Mesenchymal stem cell (in vitro differentiated cells and primary cell): ENCODE data around the gene SDK2.

Experiments
- DNase-seq: peaks from one replicate; pipeline ENCODE4 v3.0.0-alpha.2; 2013
- H2AFZ ChIP-seq: one replicate; pipeline ENCODE4 v1.6.1; 2013; ENCODE audit warnings: low read depth, mild to moderate bottlenecking, control low read depth, inconsistent platforms, low read length, moderate library complexity
- H2AK5ac ChIP-seq: 2 replicates; pipeline ENCODE4 v1.6.1; 2013; ENCODE audit warnings: low read length, moderate library complexity, mild to moderate bottlenecking, inconsistent platforms; ENCODE audit not compliant: severe bottlenecking
- H2BK120ac ChIP-seq: one replicate; pipeline ENCODE4 v1.6.1; 2013; ENCODE audit warnings: low read depth, mild to moderate bottlenecking, inconsistent platforms, low read length, moderate library complexity
- H2BK12ac ChIP-seq, 2 experiments: one replicate each; pipeline ENCODE4 v1.6.1; 2013; ENCODE audit warnings: inconsistent platforms in 2 of 2, low read length in 2 of 2, mild to moderate bottlenecking in 2 of 2, moderate library complexity in 2 of 2, control low read depth in 1 of 2
- H2BK15ac ChIP-seq: one replicate; pipeline ENCODE4 v1.6.1; 2013; ENCODE audit warnings: mild to moderate bottlenecking, low read depth, inconsistent platforms; ENCODE audit not compliant: poor library complexity, severe bottlenecking
- H2BK5ac ChIP-seq: 2 replicates; pipeline ENCODE4 v1.6.1; 2013; ENCODE audit warnings: low read depth, mild to moderate bottlenecking, low read length, control low read depth, inconsistent platforms; ENCODE audit not compliant: poor library complexity, severe bottlenecking
- H3K14ac ChIP-seq, 2 experiments: one replicate each; pipeline ENCODE4 v1.6.1; 2013; ENCODE audit warnings: inconsistent platforms in 2 of 2, low read length in 2 of 2, control low read depth in 1 of 2, mild to moderate bottlenecking in 1 of 2, moderate library complexity in 1 of 2
- H3K18ac ChIP-seq, 2 experiments: one replicate each; pipeline ENCODE4 v1.6.1; 2013; ENCODE audit warnings: inconsistent platforms in 2 of 2, low read length in 2 of 2, control low read depth in 1 of 2, low read depth in 1 of 2, mild to moderate bottlenecking in 1 of 2
- H3K23ac ChIP-seq, 2 experiments: one replicate each; pipeline ENCODE4 v1.6.1; 2013; ENCODE audit warnings: inconsistent platforms in 2 of 2, low read length in 2 of 2, mild to moderate bottlenecking in 2 of 2, moderate library complexity in 2 of 2, control low read depth in 1 of 2
- H3K27ac ChIP-seq: 2 replicates; pipeline ENCODE4 v1.5.1; 2013; ENCODE audit warnings: mild to moderate bottlenecking, moderate library complexity, low read length, control low read depth, inconsistent platforms; ENCODE audit not compliant: poor library complexity, severe bottlenecking
- H3K27me3 ChIP-seq, 2 experiments: 2 replicates each; pipeline versions ENCODE4 v1.6.1 to v1.7.0; 2013; ENCODE audit warnings: low read length in 2 of 2, mild to moderate bottlenecking in 2 of 2, moderate library complexity in 2 of 2, control low read depth in 1 of 2, inconsistent platforms in 1 of 2; ENCODE audit not compliant: control insufficient read depth in 1 of 2, insufficient read depth in 1 of 2
- H3K36me3 ChIP-seq, 2 experiments: 2 replicates each; pipeline versions ENCODE4 v1.6.1 to v1.7.0; 2013; ENCODE audit warnings: low read length in 2 of 2, control low read depth in 1 of 2, inconsistent platforms in 1 of 2, low read depth in 1 of 2, mild to moderate bottlenecking in 1 of 2; ENCODE audit not compliant: insufficient read depth in 2 of 2, control insufficient read depth in 1 of 2
- H3K4ac ChIP-seq, 2 experiments: one replicate each; pipeline ENCODE4 v1.6.1; 2013; ENCODE audit warnings: inconsistent platforms in 2 of 2, low read length in 2 of 2, mild to moderate bottlenecking in 2 of 2, moderate library complexity in 2 of 2, control low read depth in 1 of 2, low read depth in 1 of 2
- H3K4me1 ChIP-seq: 2 replicates; pipeline ENCODE4 v1.6.1; 2013; ENCODE audit warnings: low read depth, low read length, control low read depth; ENCODE audit not compliant: control insufficient read depth, insufficient read depth
- H3K4me2 ChIP-seq: 2 replicates; pipeline ENCODE4 v1.6.1; 2013; ENCODE audit warnings: low read length, mild to moderate bottlenecking, inconsistent platforms; ENCODE audit not compliant: poor library complexity, severe bottlenecking
- H3K4me3 ChIP-seq, 2 experiments: 2 replicates each; pipeline versions ENCODE4 v1.5.1 to v1.7.0; 2013; ENCODE audit warnings: low read length in 2 of 2, mild to moderate bottlenecking in 2 of 2, control low read depth in 1 of 2, low read depth in 1 of 2; ENCODE audit not compliant: insufficient read depth in 1 of 2
- H3K79me1 ChIP-seq: replicated peaks from 2 replicates; pipeline ENCODE4 v1.6.1; 2013; ENCODE audit warnings: mild to moderate bottlenecking, control low read depth, low read length, inconsistent platforms; ENCODE audit not compliant: poor library complexity, severe bottlenecking
- H3K9ac ChIP-seq: 2 replicates; pipeline ENCODE4 v1.7.0; 2013; ENCODE audit warnings: mild to moderate bottlenecking, low read length, moderate library complexity
- H3K9me3 ChIP-seq: 2 replicates; pipeline ENCODE4 v1.7.0; 2013; ENCODE audit warnings: mild to moderate bottlenecking, low read length; ENCODE audit not compliant: control insufficient read depth
- H4K8ac ChIP-seq: one replicate; pipeline ENCODE4 v1.6.1; 2013; ENCODE audit warnings: inconsistent platforms, mild to moderate bottlenecking, low read length, moderate library complexity
- H4K91ac ChIP-seq: one replicate; pipeline ENCODE4 v1.6.1; 2013; ENCODE audit warnings: mild to moderate bottlenecking, low read length, inconsistent platforms
- WGBS: methylation state at CpG from one replicate; pipeline ENCODE4 v1.1.7; 2013; ENCODE audit warnings: mixed read lengths; 5-methylcytosine and 5-hydroxymethylcytosine counted together

Gene SDK2

DNA sequence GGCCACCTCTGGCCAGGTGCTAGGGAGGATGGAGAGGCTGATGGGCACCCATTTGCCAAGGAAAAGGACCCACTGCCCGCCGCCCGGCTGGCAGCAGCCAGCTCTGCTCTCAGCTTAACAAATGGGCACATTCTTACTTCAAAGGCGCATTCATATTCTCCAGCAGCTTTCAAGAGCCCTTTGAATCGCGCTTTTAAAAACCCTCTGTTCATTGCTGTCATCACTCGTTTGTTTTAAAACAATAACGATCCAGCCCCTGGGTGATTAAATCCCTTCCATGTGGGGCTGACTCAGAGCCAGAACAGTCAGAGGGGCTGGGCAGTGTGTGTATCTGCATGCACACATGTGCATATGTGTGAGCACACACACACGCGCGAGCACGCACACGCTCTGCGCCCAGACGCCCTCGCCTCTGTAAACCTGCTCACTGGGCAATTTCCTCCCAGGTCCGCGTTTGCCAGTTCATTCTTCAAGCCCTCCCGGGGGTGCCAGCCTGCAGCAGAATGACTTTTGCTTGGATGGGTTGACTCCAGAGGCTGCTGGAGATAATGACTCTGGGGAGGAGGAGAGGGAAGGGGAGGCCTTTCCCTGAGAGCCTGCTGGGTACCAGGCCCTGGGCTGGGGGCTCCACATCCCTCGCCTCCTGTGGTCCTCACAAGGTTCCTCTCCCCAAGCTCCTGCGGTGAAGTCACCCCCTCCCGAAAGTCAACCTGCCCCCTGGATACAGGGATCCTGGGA lies 133.1 kb downstream of the SDK2 start:
- Histone ChIP-seq H2AK5ac (no peak overlapping the region), H3K18ac (no peak overlapping the region), H3K27me3 (peaks cover 0 to 80% of the 10 kb centered on the region in 2 experiments), H3K4me3 (no peak overlapping the region), H3K79me1 (no peaks in the 10 kb centered on the region), H3K9me3 (no peaks in the 10 kb centered on the region), H3K4ac (no peak overlapping the region), H2BK120ac (no peak overlapping the region), H3K14ac (no peak overlapping the region), H2BK5ac (no peak overlapping the region), H3K23ac (no peak overlapping the region), H2BK12ac (no peak overlapping the region), H3K27ac (no peak overlapping the region), H4K91ac (no peak overlapping the region), H4K8ac (no peak overlapping the region), H3K4me2 (no peak overlapping the region), H3K36me3 (no peaks in the 10 kb centered on the region), H3K4me1 (no peaks in the 10 kb centered on the region), H2BK15ac (no peak overlapping the region), H3K9ac (no peak overlapping the region), H2AFZ (no peak overlapping the region)
- WGBS = 90% methylated on average over 22 of the region's 22 CpGs
- no peak for DNase-seq

DNA sequence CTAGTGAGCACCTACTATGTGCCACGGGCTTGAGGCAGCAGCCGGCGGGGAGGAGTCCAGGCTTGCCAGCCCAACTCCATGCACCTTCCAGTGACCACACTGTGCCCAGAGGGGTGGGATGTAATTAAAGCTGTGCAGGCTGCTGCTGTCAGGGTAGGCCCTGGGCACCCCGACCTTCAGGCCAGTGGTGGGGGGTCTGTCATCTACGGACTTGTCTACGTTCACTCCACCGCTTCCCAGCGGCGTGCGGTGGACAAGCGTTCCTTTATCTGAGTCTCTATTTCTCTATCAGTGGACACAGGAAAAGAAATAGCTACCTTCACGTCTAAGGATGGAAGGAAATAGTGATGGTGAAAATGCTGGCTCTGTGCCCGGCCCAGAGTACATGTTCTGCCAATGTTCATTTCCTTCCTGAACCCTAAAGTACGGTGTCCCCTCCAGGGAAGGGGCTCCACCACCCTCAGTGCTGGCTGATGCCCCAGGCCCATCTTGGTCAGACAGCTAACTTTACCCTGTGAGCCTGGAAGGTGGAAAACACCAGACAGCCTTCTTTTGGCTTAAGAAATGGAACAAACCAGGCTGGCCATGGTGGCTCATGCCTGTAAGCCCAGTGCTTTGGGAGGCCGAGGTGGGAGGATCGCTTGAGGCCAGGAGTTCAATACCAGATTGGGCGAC lies 135.2 kb downstream of the SDK2 start:
- no peak for DNase-seq
- Histone ChIP-seq H3K4me2 (no peak overlapping the region), H4K91ac (no peak overlapping the region), H3K18ac (no peak overlapping the region), H2AFZ (no peak overlapping the region), H2BK120ac (no peak overlapping the region), H3K79me1 (no peaks in the 10 kb centered on the region), H3K4me1 (no peaks in the 10 kb centered on the region), H3K9ac (no peak overlapping the region), H3K4ac (no peak overlapping the region), H3K27ac (no peak overlapping the region), H2BK12ac (no peak overlapping the region), H3K14ac (no peak overlapping the region), H3K4me3 (no peak overlapping the region), H3K36me3 (no peaks in the 10 kb centered on the region), H3K27me3 (peaks cover 0 to 69% of the 10 kb centered on the region in 2 experiments), H4K8ac (no peak overlapping the region), H2BK5ac (no peak overlapping the region), H2AK5ac (no peak overlapping the region), H2BK15ac (no peak overlapping the region), H3K9me3 (no peaks in the 10 kb centered on the region), H3K23ac (no peak overlapping the region)
- WGBS = 85% methylated on average over 11 of the region's 17 CpGs

DNA sequence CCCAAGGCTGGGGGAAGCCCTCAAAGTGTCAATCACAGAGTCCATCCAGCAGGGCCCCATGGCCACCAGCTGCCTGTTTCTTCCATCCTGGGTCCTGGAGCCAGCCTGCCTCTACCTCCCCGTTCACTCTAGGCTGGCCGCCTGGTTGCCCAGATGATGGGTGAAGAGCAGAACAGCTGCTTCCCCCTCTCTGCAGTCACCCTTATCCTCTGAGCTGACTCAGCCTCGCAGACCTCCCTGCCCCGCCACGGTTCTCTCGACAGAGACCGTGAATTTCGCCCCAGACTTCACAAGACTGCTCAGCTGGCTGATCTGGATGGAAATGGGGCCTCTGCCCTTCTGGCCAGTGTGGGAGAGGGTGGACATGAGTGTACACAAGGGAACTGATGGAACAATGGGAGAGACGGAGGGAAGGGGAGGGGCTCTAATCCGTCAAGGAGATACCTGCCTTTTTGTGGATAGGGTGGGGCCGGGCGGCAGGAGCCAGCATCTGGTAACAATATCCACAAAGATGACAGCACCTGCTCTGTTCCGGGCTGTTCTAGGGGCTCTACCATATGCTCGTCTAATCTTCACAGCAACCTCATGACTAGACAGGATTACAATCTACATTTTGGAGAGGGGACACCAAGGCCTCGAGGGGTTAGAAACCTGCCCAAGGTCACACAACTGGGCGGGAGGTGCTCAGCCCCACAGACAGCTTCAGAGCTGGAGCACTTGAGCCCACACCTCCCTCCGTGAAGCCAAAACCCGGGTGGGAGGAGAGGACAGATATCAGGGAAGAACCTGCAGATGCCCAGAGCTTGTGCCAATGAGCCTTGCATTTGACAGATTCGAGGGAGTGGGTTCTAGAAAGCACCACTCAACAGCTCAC lies 136.0 kb downstream of the SDK2 start:
- Histone ChIP-seq H3K36me3 (no peaks in the 10 kb centered on the region), H3K4me1 (no peaks in the 10 kb centered on the region), H2BK12ac (no peak overlapping the region), H3K4me2 (no peak overlapping the region), H2BK120ac (no peak overlapping the region), H3K27ac (no peak overlapping the region), H3K18ac (no peak overlapping the region), H3K14ac (peak overlapping the region in 1 of 2 experiments; percentile 49), H3K4me3 (no peak overlapping the region), H2AK5ac (no peak overlapping the region), H2AFZ (no peak overlapping the region), H2BK15ac (no peak overlapping the region), H3K4ac (no peak overlapping the region), H3K9me3 (no peaks in the 10 kb centered on the region), H3K23ac (no peak overlapping the region), H4K8ac (no peak overlapping the region), H3K79me1 (no peaks in the 10 kb centered on the region), H3K9ac (no peak overlapping the region), H3K27me3 (peaks cover 0 to 64% of the 10 kb centered on the region in 2 experiments), H4K91ac (no peak overlapping the region), H2BK5ac (no peak overlapping the region)
- 84% methylated on average over 19 of the region's 19 CpGs for WGBS
- DNase-seq = no peak
